Measurements from ENCODE around the gene PRR5. TPM values are rescaled to one million over a fixed set of nuclear protein-coding genes. Genes with fewer than 3 reads are reported as not detected.

The PRR5 gene
- total and polyA plus RNA-seq, 2 donors from 2014 or later, result 24.0 to 46.0 TPM

DNA sequence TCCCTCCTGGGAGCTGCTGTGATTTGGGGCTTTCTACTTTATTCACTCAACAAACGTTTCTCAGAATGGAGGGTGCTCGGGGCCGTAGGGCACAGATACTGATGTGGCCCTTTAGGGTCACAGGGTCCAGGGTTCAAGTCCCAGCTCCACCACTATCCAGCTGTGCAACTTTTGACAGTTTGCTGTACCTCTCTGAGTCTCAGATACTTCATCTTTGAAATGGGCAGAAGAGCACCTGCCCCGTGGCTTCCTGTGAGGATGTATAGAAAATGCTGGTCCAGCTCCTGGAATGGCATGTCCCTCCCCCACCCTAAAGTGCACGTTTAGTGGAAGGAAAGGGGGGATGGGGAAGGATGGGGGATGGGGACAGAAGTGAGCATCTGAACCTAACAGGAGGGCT is 21.9 kb upstream of the PRR5 start:
- Histone ChIP-seq H3K27ac (ENCODE audit: low read depth in 2 of 2, low read length in 2 of 2) (no peak overlapping the region), H3K4me3 (ENCODE audit: low read length in 3 of 3) (no peak overlapping the region), H3K4me1 (ENCODE audit: control insufficient read depth in 2 of 3, insufficient read depth in 2 of 3, low read depth in 1 of 3, low read length in 3 of 3) (peaks cover 0 to 23% (median 7%) of the 10 kb centered on the region in 3 donors), H3K27me3 (ENCODE audit: control insufficient read depth, insufficient read depth, low read length) (no peaks in the 10 kb centered on the region), H3K36me3 (ENCODE audit: control insufficient read depth in 2 of 3, insufficient read depth in 3 of 3, low read length in 3 of 3) (no peaks in the 10 kb centered on the region), H3K9me3 (ENCODE audit: control insufficient read depth in 2 of 3, insufficient read depth in 1 of 3, low read length in 3 of 3) (no peaks in the 10 kb centered on the region), H3K9ac (ENCODE audit: low read length in 3 of 3) (no peak overlapping the region)
- TF ChIP-seq, protein P1, sequence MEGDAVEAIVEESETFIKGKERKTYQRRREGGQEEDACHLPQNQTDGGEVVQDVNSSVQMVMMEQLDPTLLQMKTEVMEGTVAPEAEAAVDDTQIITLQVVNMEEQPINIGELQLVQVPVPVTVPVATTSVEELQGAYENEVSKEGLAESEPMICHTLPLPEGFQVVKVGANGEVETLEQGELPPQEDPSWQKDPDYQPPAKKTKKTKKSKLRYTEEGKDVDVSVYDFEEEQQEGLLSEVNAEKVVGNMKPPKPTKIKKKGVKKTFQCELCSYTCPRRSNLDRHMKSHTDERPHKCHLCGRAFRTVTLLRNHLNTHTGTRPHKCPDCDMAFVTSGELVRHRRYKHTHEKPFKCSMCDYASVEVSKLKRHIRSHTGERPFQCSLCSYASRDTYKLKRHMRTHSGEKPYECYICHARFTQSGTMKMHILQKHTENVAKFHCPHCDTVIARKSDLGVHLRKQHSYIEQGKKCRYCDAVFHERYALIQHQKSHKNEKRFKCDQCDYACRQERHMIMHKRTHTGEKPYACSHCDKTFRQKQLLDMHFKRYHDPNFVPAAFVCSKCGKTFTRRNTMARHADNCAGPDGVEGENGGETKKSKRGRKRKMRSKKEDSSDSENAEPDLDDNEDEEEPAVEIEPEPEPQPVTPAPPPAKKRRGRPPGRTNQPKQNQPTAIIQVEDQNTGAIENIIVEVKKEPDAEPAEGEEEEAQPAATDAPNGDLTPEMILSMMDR (IDR thresholded peaks at IDR 0.05; ENCODE audit: borderline replicate concordance, extremely low read depth, insufficient read depth), result no peak
- no peak for DNase-seq
- FAIRE-seq, result no peak
- intact Hi-C loops (cut with DNase I), result no loop called here

DNA sequence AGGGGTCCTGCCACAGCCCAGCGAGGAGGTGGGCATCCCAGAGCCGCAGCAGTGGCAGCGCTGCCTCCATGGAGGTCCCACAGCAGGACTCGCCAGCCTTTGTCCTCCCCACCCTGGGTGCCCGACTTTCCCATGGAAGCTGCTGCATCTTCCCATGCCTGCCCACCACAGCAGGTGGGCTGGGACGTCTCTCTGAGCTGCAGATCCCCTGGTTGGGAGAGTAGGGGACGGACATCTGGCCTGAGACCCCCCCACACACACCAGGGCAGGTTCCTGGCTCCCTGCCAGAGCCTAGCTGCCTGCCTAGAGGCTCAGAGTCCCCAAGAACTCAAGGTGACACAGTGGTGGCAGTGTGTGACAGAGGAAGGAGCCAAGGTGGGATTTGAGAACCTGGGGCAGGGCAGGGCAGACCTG is 21.5 kb upstream of the PRR5 start:
- Histone ChIP-seq H3K4me1 (ENCODE audit: control insufficient read depth in 2 of 3, insufficient read depth in 2 of 3, low read depth in 1 of 3, low read length in 3 of 3) (peaks cover 0 to 24% (median 7%) of the 10 kb centered on the region in 3 donors), H3K36me3 (ENCODE audit: control insufficient read depth in 2 of 3, insufficient read depth in 3 of 3, low read length in 3 of 3) (no peaks in the 10 kb centered on the region), H3K9me3 (ENCODE audit: control insufficient read depth in 2 of 3, insufficient read depth in 1 of 3, low read length in 3 of 3) (no peaks in the 10 kb centered on the region), H3K9ac (ENCODE audit: low read length in 3 of 3) (no peak overlapping the region), H3K27me3 (ENCODE audit: control insufficient read depth, insufficient read depth, low read length) (no peaks in the 10 kb centered on the region), H3K27ac (ENCODE audit: low read depth in 2 of 2, low read length in 2 of 2) (no peak overlapping the region), H3K4me3 (ENCODE audit: low read length in 3 of 3) (no peak overlapping the region)
- intact Hi-C loops (cut with DNase I), result no loop called here
- TF ChIP-seq, protein P1 (IDR thresholded peaks at IDR 0.05; ENCODE audit: borderline replicate concordance, extremely low read depth, insufficient read depth), result no peak
- FAIRE-seq (no peak), DNase-seq (peak in 1 of 5 donors; percentile 24)

DNA sequence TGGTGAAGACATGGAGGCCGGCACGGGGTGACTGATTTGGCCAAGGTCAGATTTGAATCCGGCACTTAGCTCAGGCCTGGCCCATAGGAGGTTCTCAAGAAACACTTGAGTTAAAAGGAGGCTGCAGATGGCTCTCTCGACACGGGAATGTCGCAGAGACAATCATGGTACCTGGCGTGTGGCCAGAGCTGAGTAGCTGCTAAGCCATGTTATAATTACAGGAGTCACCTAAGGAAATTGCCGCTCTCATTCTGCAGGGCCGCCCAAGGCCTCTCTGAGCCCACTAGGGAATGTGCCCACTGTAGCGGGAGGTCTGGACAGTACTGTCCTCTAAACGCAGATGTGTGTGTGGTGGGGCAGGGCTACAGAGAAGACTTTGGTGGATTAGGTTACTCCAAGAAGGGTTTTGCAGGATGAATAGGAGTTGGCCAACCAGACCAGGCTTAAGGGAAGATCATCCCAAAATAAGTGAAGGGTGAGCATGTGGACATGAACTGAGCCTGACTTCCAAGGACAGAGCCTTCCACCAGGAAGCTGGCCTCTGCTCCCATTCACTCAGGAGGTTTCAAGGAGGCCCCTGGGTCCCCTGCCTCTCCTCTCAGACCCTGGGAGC is 19.3 kb upstream of the PRR5 start:
- no peak overlapping the region for H3K9ac ChIP-seq (ENCODE audit: low read length in 3 of 3)
- H3K9me3 ChIP-seq (ENCODE audit: control insufficient read depth in 2 of 3, insufficient read depth in 1 of 3, low read length in 3 of 3), result no peaks in the 10 kb centered on the region
- H3K4me1 ChIP-seq (ENCODE audit: control insufficient read depth in 2 of 3, insufficient read depth in 2 of 3, low read depth in 1 of 3, low read length in 3 of 3), result peaks cover 0 to 26% (median 7%) of the 10 kb centered on the region in 3 donors
- FAIRE-seq, result no peak
- TF ChIP-seq, protein P1 (IDR thresholded peaks at IDR 0.05; ENCODE audit: borderline replicate concordance, extremely low read depth, insufficient read depth), result no peak
- no peak for DNase-seq
- no peak overlapping the region for H3K4me3 ChIP-seq (ENCODE audit: low read length in 3 of 3)
- no peak overlapping the region for H3K27ac ChIP-seq (ENCODE audit: low read depth in 2 of 2, low read length in 2 of 2)
- H3K27me3 ChIP-seq (ENCODE audit: control insufficient read depth, insufficient read depth, low read length), result no peaks in the 10 kb centered on the region
- intact Hi-C loops (cut with DNase I), result no loop called here
- no peaks in the 10 kb centered on the region for H3K36me3 ChIP-seq (ENCODE audit: control insufficient read depth in 2 of 3, insufficient read depth in 3 of 3, low read length in 3 of 3)

DNA sequence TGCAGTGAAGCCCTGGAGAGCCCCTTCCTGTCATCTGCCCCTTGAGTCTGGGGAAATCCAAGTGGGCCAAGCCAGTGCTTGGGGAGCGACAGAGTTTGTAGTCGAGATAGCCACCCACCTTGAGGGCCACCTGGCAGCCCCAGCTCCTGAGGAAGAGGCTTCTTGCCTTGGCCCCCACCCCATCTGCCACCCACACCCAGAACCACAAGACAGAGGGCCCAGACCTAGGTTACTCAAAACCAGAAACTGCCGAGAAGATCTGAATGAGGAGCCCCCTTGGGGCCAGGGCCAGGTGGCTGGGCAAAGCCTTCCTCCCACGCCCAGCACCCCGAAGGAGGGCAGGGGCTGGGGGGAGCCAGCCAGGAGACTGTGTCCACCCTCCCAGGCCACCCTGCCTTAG is 18.8 kb upstream of the PRR5 start:
- H3K4me3 ChIP-seq (ENCODE audit: low read length in 3 of 3), result no peak overlapping the region
- no peaks in the 10 kb centered on the region for H3K9me3 ChIP-seq (ENCODE audit: control insufficient read depth in 2 of 3, insufficient read depth in 1 of 3, low read length in 3 of 3)
- H3K4me1 ChIP-seq (ENCODE audit: control insufficient read depth in 2 of 3, insufficient read depth in 2 of 3, low read depth in 1 of 3, low read length in 3 of 3), result peaks cover 0 to 26% (median 7%) of the 10 kb centered on the region in 3 donors
- no peak overlapping the region for H3K9ac ChIP-seq (ENCODE audit: low read length in 3 of 3)
- intact Hi-C loops (cut with DNase I), result no loop called here
- H3K36me3 ChIP-seq (ENCODE audit: control insufficient read depth in 2 of 3, insufficient read depth in 3 of 3, low read length in 3 of 3), result peaks cover 0 to under 1% (median 0%) of the 10 kb centered on the region in 3 donors
- TF ChIP-seq, protein P1 (IDR thresholded peaks at IDR 0.05; ENCODE audit: borderline replicate concordance, extremely low read depth, insufficient read depth), result no peak
- no peak for FAIRE-seq
- H3K27me3 ChIP-seq (ENCODE audit: control insufficient read depth, insufficient read depth, low read length), result no peaks in the 10 kb centered on the region
- no peak for DNase-seq
- H3K27ac ChIP-seq (ENCODE audit: low read depth in 2 of 2, low read length in 2 of 2), result no peak overlapping the region
